GM12878 (cell line): Measurements from ENCODE around the gene DYNLT2. TPM values are rescaled to one million over a fixed set of nuclear protein-coding genes. Genes with fewer than 3 reads are reported as not detected.

Experiments used
- ATAC-seq: fragments of 200-7000 bp; cut with Tn5 transposase; 3 replicates; pipeline ENCODE4 v1.9.1; 2020; ENCODE audit warnings: mild to moderate bottlenecking, moderate library complexity
- BruUV-seq: library from RNA; stranded (reverse); fragments of 400-500 nt; replicated peaks from 2 replicates; lab custom pipeline; 2021; lab: Mats Ljungman, UMichigan
- CTCF ChIA-PET: fragments of 300-600 bp; sonication (Branson Sonifier 250); formaldehyde crosslinking; extraction: SDS; loops from one replicate; lab custom pipeline; 2021; ENCODE audit warnings: inconsistent platforms; lab: Yijun Ruan, JAX
- POLR2A ChIA-PET: fragments of 350-600 bp; formaldehyde crosslinking; extraction: SDS; loops from one replicate; lab custom pipeline; 2021; ENCODE audit warnings: inconsistent platforms; lab: Charles Lee
- RAD21 ChIA-PET: fragments of 300-600 bp; sonication (Branson Sonifier 250); formaldehyde crosslinking; loops from one replicate; lab custom pipeline; 2023; ENCODE audit warnings: antibody characterized with exemption; ENCODE audit not compliant: unreplicated experiment; lab: Charles Lee
- SMC1A ChIA-PET: fragments of 300-600 bp; sonication (Branson Sonifier 250); formaldehyde crosslinking; loops from one replicate; lab custom pipeline; 2023; ENCODE audit not compliant: unreplicated experiment, uncharacterized antibody; lab: Charles Lee
- DNase-seq: peaks from one replicate; pipeline ENCODE4 v3.0.0-alpha.2; 2011; ENCODE audit warnings: low read depth, low spot score
- FAIRE-seq: peaks from 3 replicates; lab custom pipeline; 2011; peaks lifted over from hg19 to GRCh38; lab: Jason Lieb, UNC
- H2AFZ ChIP-seq: 2 replicates; pipeline ENCODE4 v1.6.0; 2011; ENCODE audit warnings: low read depth, low read length, control low read depth; ENCODE audit not compliant: control insufficient read depth
- H3K27ac ChIP-seq: 2 replicates; pipeline ENCODE4 v1.5.1; 2011; ENCODE audit warnings: control low read depth; ENCODE audit not compliant: control insufficient read depth, insufficient read depth
- H3K27me3 ChIP-seq, 2 experiments: replicated peaks in 1 of 2; 2 replicates each; pipeline versions ENCODE4 v1.6.0 to v1.6.1; 2011; ENCODE audit warnings: low read length in 1 of 2; ENCODE audit not compliant: control insufficient read depth in 2 of 2, insufficient read depth in 2 of 2
- H3K36me3 ChIP-seq, 2 experiments: 2 replicates each; pipeline ENCODE4 v1.5.1; 2011; ENCODE audit warnings: low read length in 1 of 2; ENCODE audit not compliant: control insufficient read depth in 2 of 2, insufficient read depth in 2 of 2
- H3K4me1 ChIP-seq: 2 replicates; pipeline ENCODE4 v1.6.1; 2011; ENCODE audit warnings: mild to moderate bottlenecking, low read length, moderate library complexity, mixed read lengths; ENCODE audit not compliant: control insufficient read depth, insufficient read depth
- H3K4me2 ChIP-seq: 2 replicates; pipeline ENCODE4 v1.6.0; 2011; ENCODE audit warnings: control low read depth; ENCODE audit not compliant: control insufficient read depth, insufficient read depth
- H3K4me3 ChIP-seq: fragments of 200-600 bp; sonication (generic); 2 replicates; pipeline ENCODE4 v1.5.1; 2016
- H3K79me2 ChIP-seq: 2 replicates; pipeline ENCODE4 v1.6.0; 2011; ENCODE audit warnings: low read length; ENCODE audit not compliant: control insufficient read depth, insufficient read depth
- H3K9ac ChIP-seq: 2 replicates; pipeline ENCODE4 v1.8.0; 2011; ENCODE audit warnings: low read length, control low read depth, mixed read lengths; ENCODE audit not compliant: control insufficient read depth, insufficient read depth
- H3K9me3 ChIP-seq: replicated peaks from 3 replicates; pipeline ENCODE4 v1.5.1; 2011; ENCODE audit warnings: mild to moderate bottlenecking, low read length; ENCODE audit not compliant: control insufficient read depth, insufficient read depth
- H4K20me1 ChIP-seq: 2 replicates; pipeline ENCODE4 v1.6.0; 2011; ENCODE audit not compliant: control insufficient read depth, insufficient read depth
- BACH1 ChIP-seq: fragments of 450-650 bp; IDR thresholded peaks from 2 replicates; pipeline ENCODE4 v1.6.1; 2017; ENCODE audit warnings: mild to moderate bottlenecking, borderline replicate concordance
- CHD4 ChIP-seq: fragments of 200-600 bp; sonication (generic); IDR thresholded peaks from 2 replicates; pipeline ENCODE4 v1.6.1; 2016; ENCODE audit warnings: mild to moderate bottlenecking
- E4F1 ChIP-seq: fragments of 450-650 bp; IDR thresholded peaks from 2 replicates; pipeline ENCODE4 v1.6.1; 2018; ENCODE audit warnings: borderline replicate concordance, mild to moderate bottlenecking; ENCODE audit not compliant: partially characterized antibody
- FOXM1 ChIP-seq: IDR thresholded peaks from 2 replicates; pipeline ENCODE4 v1.6.1; 2012; ENCODE audit warnings: low read depth, mild to moderate bottlenecking, inconsistent platforms, low read length, moderate library complexity
- HCFC1 ChIP-seq: fragments of 150-350 bp; IDR thresholded peaks from 2 replicates; pipeline ENCODE4 v1.6.1; 2014; ENCODE audit warnings: low read length
- IKZF1 ChIP-seq: fragments of 450-650 bp; conservative IDR thresholded peaks from 2 replicates; pipeline ENCODE4 v1.6.1; 2017; ENCODE audit warnings: antibody characterized with exemption, mild to moderate bottlenecking
- IKZF2 ChIP-seq, 2 experiments: fragments of 450-650 bp; IDR thresholded peaks; 2 replicates each; pipeline ENCODE4 v1.6.1; 2017; ENCODE audit warnings: mild to moderate bottlenecking in 2 of 2, moderate library complexity in 2 of 2
- MTA3 ChIP-seq: IDR thresholded peaks from 2 replicates; pipeline ENCODE4 v1.6.1; 2012; ENCODE audit warnings: low read length, inconsistent platforms, borderline replicate concordance
- POLR2A ChIP-seq: IDR thresholded peaks from 2 replicates; pipeline ENCODE4 v1.6.1; 2011; ENCODE audit warnings: low read depth, mild to moderate bottlenecking, low read length
- SMARCA5 ChIP-seq: fragments of 450-650 bp; IDR thresholded peaks from 2 replicates; pipeline ENCODE4 v1.6.1; 2017; ENCODE audit warnings: mild to moderate bottlenecking
- SUPT20H ChIP-seq: IDR thresholded peaks from 2 replicates; pipeline ENCODE4 v1.6.1; 2011; ENCODE audit warnings: low read depth, mild to moderate bottlenecking, low read length, moderate library complexity, borderline replicate concordance; ENCODE audit not compliant: control insufficient read depth
- ZSCAN29 ChIP-seq: fragments of 450-650 bp; IDR thresholded peaks from 2 replicates; pipeline ENCODE4 v1.6.1; 2017; ENCODE audit warnings: mild to moderate bottlenecking, moderate library complexity
- WGBS: methylation state at CpG from one replicate; pipeline ENCODE4 v1.1.6; 2016; ENCODE audit warnings: low lambda C conversion rate; ENCODE audit not compliant: insufficient replicate concordance, insufficient coverage; ENCODE audit errors: missing lambda C conversion rate; 5-methylcytosine and 5-hydroxymethylcytosine counted together
- in situ Hi-C: fragments of 300-500 bp; cut with MboI; formaldehyde crosslinking; loops from 9 replicates; pipeline ENCODE4 v1.14.3; 2018; ENCODE audit warnings: mixed read lengths
- intact Hi-C: fragments of 100-400 bp; cut with micrococcal nuclease; formaldehyde crosslinking; loops from one replicate; pipeline ENCODE4 v1.14.2; 2022; ENCODE audit not compliant: unreplicated experiment
- polyA plus RNA-seq, 11 experiments: library from polyadenylated mRNA; depleted of rRNA in 4 of 11; unstranded in 6 of 11; stranded (reverse) in 5 of 11; fragments of >200 nt; fragmentation: Nextera tagmentation in 4 of 11; fragmentation: Illumina TruSeq in 1 of 11; extraction: Ambion mirVana in 4 of 11; extraction: Trizol in 1 of 11; gene quantifications; 1 replicate in 1 of 11; 2 replicates in 10 of 11; pipeline versions ENCODE4 v1.2.1 to v1.2.3, GENCODE V29; 2011 to 2016; ENCODE audit warnings: inconsistent platforms in 2 of 11, missing spikeins in 2 of 11, low read depth in 1 of 11
- total RNA-seq, 4 experiments: library from RNA; depleted of rRNA in 3 of 4; stranded (reverse); fragments of >200 nt in 3 of 4; fragmentation: Illumina TruSeq in 1 of 4; extraction: Trizol in 1 of 4; gene quantifications; 2 replicates each; pipeline versions ENCODE4 v1.2.1 to v1.2.3, GENCODE V29; 2013 to 2021
- TF ChIP-seq, protein P1 (sequence below): fragments of 450-650 bp; IDR thresholded peaks from 2 replicates; pipeline ENCODE4 v1.6.1; 2016; ENCODE audit warnings: mild to moderate bottlenecking

DYNLT2 gene
- total and polyA plus RNA-seq, 10 of the 15 experiments (the other 5 are each of a cell fraction or from before 2014, with no cell fraction given) = 2.2 to 5.9 (median 5.4) TPM

GRCh38 chr6:169775321-169775720 is 23.9 kb upstream of the DYNLT2 start:
- RAD21 ChIA-PET = no interaction called here
- POLR2A ChIA-PET = no interaction called here
- in situ Hi-C loops (no loop called here), intact Hi-C loops (no loop called here)
- no peaks in the 10 kb centered on the region for H3K27me3 ChIP-seq
- H3K9me3 ChIP-seq = no peaks in the 10 kb centered on the region
- no peaks in the 10 kb centered on the region for H4K20me1 ChIP-seq
- DNase-seq (no peak), FAIRE-seq (no peak), ATAC-seq (no peak)
- no peak overlapping the region for H2AFZ ChIP-seq
- 92% methylated on average over 10 of the region's 10 CpGs for WGBS
- H3K4me2 ChIP-seq = no peak overlapping the region
- no peaks in the 10 kb centered on the region for H3K79me2 ChIP-seq
- SMC1A ChIA-PET = no interaction called here
- H3K36me3 ChIP-seq = peaks cover 6 to 17% of the 10 kb centered on the region in 2 experiments
- no peaks in the 10 kb centered on the region for H3K4me1 ChIP-seq
- no peak overlapping the region for H3K9ac ChIP-seq
- H3K27ac ChIP-seq = no peak overlapping the region
- no peak for TF ChIP-seq SMARCA5
- BruUV-seq = no TSS peak
- H3K4me3 ChIP-seq = no peak overlapping the region
- CTCF ChIA-PET = no interaction called here

DNA sequence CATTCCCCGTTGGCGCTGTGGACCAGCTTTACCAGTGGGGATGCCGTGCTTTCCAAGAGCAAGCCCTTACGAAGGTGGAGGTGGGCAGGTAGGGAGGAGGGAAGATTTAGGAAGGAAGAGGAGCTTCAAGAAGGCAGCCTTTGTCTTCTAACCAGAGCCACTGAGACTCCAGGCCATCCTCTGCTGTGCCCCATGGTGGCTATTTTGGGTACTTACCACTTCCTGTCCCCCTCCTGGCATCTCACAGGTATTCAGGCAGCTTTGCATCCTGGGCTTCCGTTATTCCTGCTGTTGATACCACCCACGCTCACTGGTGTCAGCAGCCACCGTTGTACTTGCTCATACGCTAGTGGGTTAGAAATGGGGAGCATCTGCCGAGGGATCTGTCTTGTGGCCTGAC is 23.0 kb upstream of the DYNLT2 start:
- FAIRE-seq = no peak
- intact Hi-C loops = no loop called here
- ChIA-PET RAD21 (no interaction called here), POLR2A (no interaction called here), CTCF (no interaction called here), SMC1A (no interaction called here)
- in situ Hi-C loops = no loop called here
- Histone ChIP-seq H2AFZ (no peak overlapping the region), H4K20me1 (no peaks in the 10 kb centered on the region), H3K9me3 (no peaks in the 10 kb centered on the region), H3K4me2 (no peak overlapping the region), H3K9ac (no peak overlapping the region), H3K27ac (no peak overlapping the region), H3K4me1 (no peaks in the 10 kb centered on the region), H3K36me3 (peaks cover 4 to 17% of the 10 kb centered on the region in 2 experiments; a peak in 3 of 4 replicates), H3K4me3 (no peak overlapping the region), H3K79me2 (no peaks in the 10 kb centered on the region), H3K27me3 (no peaks in the 10 kb centered on the region)
- WGBS = 94% methylated on average over 9 of the region's 9 CpGs
- TF ChIP-seq, protein P1, sequence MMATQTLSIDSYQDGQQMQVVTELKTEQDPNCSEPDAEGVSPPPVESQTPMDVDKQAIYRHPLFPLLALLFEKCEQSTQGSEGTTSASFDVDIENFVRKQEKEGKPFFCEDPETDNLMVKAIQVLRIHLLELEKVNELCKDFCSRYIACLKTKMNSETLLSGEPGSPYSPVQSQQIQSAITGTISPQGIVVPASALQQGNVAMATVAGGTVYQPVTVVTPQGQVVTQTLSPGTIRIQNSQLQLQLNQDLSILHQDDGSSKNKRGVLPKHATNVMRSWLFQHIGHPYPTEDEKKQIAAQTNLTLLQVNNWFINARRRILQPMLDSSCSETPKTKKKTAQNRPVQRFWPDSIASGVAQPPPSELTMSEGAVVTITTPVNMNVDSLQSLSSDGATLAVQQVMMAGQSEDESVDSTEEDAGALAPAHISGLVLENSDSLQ = no peak
- no peak for TF ChIP-seq IKZF1
- TF ChIP-seq POLR2A = no peak
- TF ChIP-seq E4F1 = no peak
- no peak for TF ChIP-seq CHD4
- TF ChIP-seq IKZF2 (IDR thresholded peaks at IDR 0.05) = no peak
- TF ChIP-seq ZSCAN29 = no peak
- no peak for TF ChIP-seq MTA3
- no peak for TF ChIP-seq SUPT20H
- TF ChIP-seq FOXM1 = no peak
- no peak for TF ChIP-seq HCFC1
- TF ChIP-seq BACH1 = no peak
- ATAC-seq = no peak
- no TSS peak for BruUV-seq
- no peak for DNase-seq
